Measurements from ENCODE around the gene B4GALT5.

The B4GALT5 gene

GRCh38 chr20:49656304-49656703 is 57.4 kb downstream of the B4GALT5 start:
- TF ChIP-seq CTCF (conservative IDR thresholded peaks at IDR 0.05; ENCODE audit: low read length) (no peak), EZH2phosphoT487 (IDR thresholded peaks at IDR 0.05; ENCODE audit: borderline replicate concordance) (no peak)
- Histone ChIP-seq H2AFZ (ENCODE audit: low read length) (no peak overlapping the region), H3K9me2 (replicated peaks; ENCODE audit: low read depth, low read length) (no peaks in the 10 kb centered on the region), H3K4me1 (ENCODE audit: insufficient read depth, low read length, poor library complexity, severe bottlenecking) (peaks cover 1% of the 10 kb centered on the region), H3K4me2 (ENCODE audit: low read depth, low read length, poor library complexity, severe bottlenecking) (no peak overlapping the region), H3K9me3 (ENCODE audit: insufficient read depth, low read depth, low read length) (no peaks in the 10 kb centered on the region), H3K36me3 (ENCODE audit: insufficient read depth, low read length) (peaks cover 42% of the 10 kb centered on the region), H3F3A (ENCODE audit: low read depth) (no peaks in the 10 kb centered on the region), H3K27me3 (ENCODE audit: insufficient read depth, low read length, poor library complexity, severe bottlenecking) (no peaks in the 10 kb centered on the region), H3K9ac (ENCODE audit: low read depth, low read length, poor library complexity, severe bottlenecking) (no peak overlapping the region), H3K79me2 (ENCODE audit: insufficient read depth, low read length) (peaks cover 29% of the 10 kb centered on the region; the same call in 1 of the 2 replicates), H3K4me3 (ENCODE audit: low read length, poor library complexity, severe bottlenecking) (no peak overlapping the region), H4K20me1 (ENCODE audit: insufficient read depth, low read length, poor library complexity, severe bottlenecking) (peaks cover 14% of the 10 kb centered on the region)

GRCh38 chr20:49653925-49654434 is 59.7 kb downstream of the B4GALT5 start:
- H3K4me2 ChIP-seq (ENCODE audit: low read depth, low read length, poor library complexity, severe bottlenecking), result no peak overlapping the region
- no peak overlapping the region for H2AFZ ChIP-seq (ENCODE audit: low read length)
- no peaks in the 10 kb centered on the region for H3K27me3 ChIP-seq (ENCODE audit: insufficient read depth, low read length, poor library complexity, severe bottlenecking)
- no peak overlapping the region for H3K4me3 ChIP-seq (ENCODE audit: low read length, poor library complexity, severe bottlenecking)
- H3F3A ChIP-seq (ENCODE audit: low read depth), result no peaks in the 10 kb centered on the region
- TF ChIP-seq EZH2phosphoT487 (IDR thresholded peaks at IDR 0.05; ENCODE audit: borderline replicate concordance), result no peak
- TF ChIP-seq CTCF (conservative IDR thresholded peaks at IDR 0.05; ENCODE audit: low read length), result no peak
- no peak overlapping the region for H3K9ac ChIP-seq (ENCODE audit: low read depth, low read length, poor library complexity, severe bottlenecking)
- no peaks in the 10 kb centered on the region for H3K4me1 ChIP-seq (ENCODE audit: insufficient read depth, low read length, poor library complexity, severe bottlenecking)
- H3K9me3 ChIP-seq (ENCODE audit: insufficient read depth, low read depth, low read length), result no peaks in the 10 kb centered on the region
- H4K20me1 ChIP-seq (ENCODE audit: insufficient read depth, low read length, poor library complexity, severe bottlenecking), result peaks cover 5% of the 10 kb centered on the region
- no peaks in the 10 kb centered on the region for H3K9me2 ChIP-seq (replicated peaks; ENCODE audit: low read depth, low read length)
- peaks cover 52% of the 10 kb centered on the region for H3K36me3 ChIP-seq (ENCODE audit: insufficient read depth, low read length)
- H3K79me2 ChIP-seq (ENCODE audit: insufficient read depth, low read length), result peaks cover 13% of the 10 kb centered on the region; the same call in 1 of the 2 replicates

- H3F3A ChIP-seq (ENCODE audit: low read depth), result no peaks in the 10 kb centered on the region
- TF ChIP-seq EZH2phosphoT487 (IDR thresholded peaks at IDR 0.05; ENCODE audit: borderline replicate concordance) (no peak), CTCF (conservative IDR thresholded peaks at IDR 0.05; ENCODE audit: low read length) (no peak)
- H3K9me3 ChIP-seq (ENCODE audit: insufficient read depth, low read depth, low read length), result no peaks in the 10 kb centered on the region
- H3K9ac ChIP-seq (ENCODE audit: low read depth, low read length, poor library complexity, severe bottlenecking), result no peak overlapping the region
- H3K4me3 ChIP-seq (ENCODE audit: low read length, poor library complexity, severe bottlenecking), result no peak overlapping the region
- H3K27me3 ChIP-seq (ENCODE audit: insufficient read depth, low read length, poor library complexity, severe bottlenecking), result no peaks in the 10 kb centered on the region
- no peak overlapping the region for H2AFZ ChIP-seq (ENCODE audit: low read length)
- no peaks in the 10 kb centered on the region for H3K4me1 ChIP-seq (ENCODE audit: insufficient read depth, low read length, poor library complexity, severe bottlenecking)
- no peak overlapping the region for H3K4me2 ChIP-seq (ENCODE audit: low read depth, low read length, poor library complexity, severe bottlenecking)
- H4K20me1 ChIP-seq (ENCODE audit: insufficient read depth, low read length, poor library complexity, severe bottlenecking), result no peaks in the 10 kb centered on the region
- H3K79me2 ChIP-seq (ENCODE audit: insufficient read depth, low read length), result no peaks in the 10 kb centered on the region
- no peaks in the 10 kb centered on the region for H3K9me2 ChIP-seq (replicated peaks; ENCODE audit: low read depth, low read length)
- H3K36me3 ChIP-seq (ENCODE audit: insufficient read depth, low read length), result peaks cover 72% of the 10 kb centered on the region
These were observed 64.0 kb downstream of the B4GALT5 start for GRCh38 chr20:49649672-49650071.

Measured in Loucy (cell line).